Ishikawa (cell line): Measurements from ENCODE around the gene MECP2.

Experiments used
- CEBPB ChIP-seq: IDR thresholded peaks from 2 replicates; pipeline ENCODE4 v1.6.1; 2012
- CREB1 ChIP-seq: IDR thresholded peaks from 2 replicates; pipeline ENCODE4 v1.6.1; 2012; ENCODE audit warnings: low read depth
- EGR1 ChIP-seq: IDR thresholded peaks from 2 replicates; pipeline ENCODE4 v1.6.1; 2012
- EP300 ChIP-seq: IDR thresholded peaks from 2 replicates; pipeline ENCODE4 v1.6.1; 2012; ENCODE audit warnings: borderline replicate concordance
- FOXM1 ChIP-seq: IDR thresholded peaks from 2 replicates; pipeline ENCODE4 v1.6.1; 2012; ENCODE audit warnings: low read depth, borderline replicate concordance
- NFIC ChIP-seq: IDR thresholded peaks from 2 replicates; pipeline ENCODE4 v1.6.1; 2012
- RAD21 ChIP-seq: IDR thresholded peaks from 2 replicates; pipeline ENCODE4 v1.6.1; 2012; ENCODE audit warnings: low read depth
- TAF1 ChIP-seq: IDR thresholded peaks from 2 replicates; pipeline ENCODE4 v1.6.1; 2012; ENCODE audit warnings: low read depth, mild to moderate bottlenecking
- TCF12 ChIP-seq: IDR thresholded peaks from 2 replicates; pipeline ENCODE4 v1.6.1; 2012; ENCODE audit warnings: low read depth
- TEAD4 ChIP-seq: IDR thresholded peaks from 2 replicates; pipeline ENCODE4 v1.6.1; 2012
- YY1 ChIP-seq: IDR thresholded peaks from 2 replicates; pipeline ENCODE4 v1.6.1; 2012; ENCODE audit warnings: low read depth
- ZBTB7A ChIP-seq: IDR thresholded peaks from 2 replicates; pipeline ENCODE4 v1.6.1; 2012; ENCODE audit warnings: low read depth
- TF ChIP-seq, protein P1 (sequence below): IDR thresholded peaks from 2 replicates; pipeline ENCODE4 v1.6.1; 2012
- TF ChIP-seq, protein P2 (sequence below): IDR thresholded peaks from 2 replicates; pipeline ENCODE4 v1.6.1; 2012; ENCODE audit warnings: low read depth, mild to moderate bottlenecking
- TF ChIP-seq, protein P3 (sequence below): IDR thresholded peaks from 2 replicates; pipeline ENCODE4 v1.6.1; 2012

The MECP2 gene

DNA sequence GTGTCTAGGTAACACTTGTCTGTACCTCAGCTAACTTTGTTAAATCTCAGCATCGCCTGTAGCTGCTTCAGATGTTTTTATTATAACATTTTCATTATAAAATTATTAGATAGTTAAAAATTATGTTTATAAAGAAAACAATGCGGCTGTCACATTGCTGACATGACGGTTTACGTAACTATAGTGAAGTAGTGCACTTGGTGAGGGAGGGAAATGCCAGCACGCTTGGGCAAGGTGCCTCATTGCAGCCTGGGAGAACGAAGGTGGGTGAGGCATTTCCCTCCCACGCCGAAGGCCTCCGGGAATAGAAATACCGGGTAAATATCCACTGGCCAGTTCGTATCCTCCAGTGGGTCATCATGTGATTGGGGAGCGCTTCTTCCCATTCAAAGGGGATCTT lies 109.0 kb downstream of the MECP2 start:
- TF ChIP-seq TCF12: no peak
- no peak for TF ChIP-seq NFIC
- no peak for TF ChIP-seq FOXM1
- no peak for TF ChIP-seq RAD21
- TF ChIP-seq, protein P1, sequence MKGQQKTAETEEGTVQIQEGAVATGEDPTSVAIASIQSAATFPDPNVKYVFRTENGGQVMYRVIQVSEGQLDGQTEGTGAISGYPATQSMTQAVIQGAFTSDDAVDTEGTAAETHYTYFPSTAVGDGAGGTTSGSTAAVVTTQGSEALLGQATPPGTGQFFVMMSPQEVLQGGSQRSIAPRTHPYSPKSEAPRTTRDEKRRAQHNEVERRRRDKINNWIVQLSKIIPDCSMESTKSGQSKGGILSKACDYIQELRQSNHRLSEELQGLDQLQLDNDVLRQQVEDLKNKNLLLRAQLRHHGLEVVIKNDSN: no peak
- TF ChIP-seq ZBTB7A: no peak
- no peak for TF ChIP-seq CREB1
- no peak for TF ChIP-seq EGR1
- no peak for TF ChIP-seq TAF1
- no peak for TF ChIP-seq EP300
- TF ChIP-seq, protein P2, sequence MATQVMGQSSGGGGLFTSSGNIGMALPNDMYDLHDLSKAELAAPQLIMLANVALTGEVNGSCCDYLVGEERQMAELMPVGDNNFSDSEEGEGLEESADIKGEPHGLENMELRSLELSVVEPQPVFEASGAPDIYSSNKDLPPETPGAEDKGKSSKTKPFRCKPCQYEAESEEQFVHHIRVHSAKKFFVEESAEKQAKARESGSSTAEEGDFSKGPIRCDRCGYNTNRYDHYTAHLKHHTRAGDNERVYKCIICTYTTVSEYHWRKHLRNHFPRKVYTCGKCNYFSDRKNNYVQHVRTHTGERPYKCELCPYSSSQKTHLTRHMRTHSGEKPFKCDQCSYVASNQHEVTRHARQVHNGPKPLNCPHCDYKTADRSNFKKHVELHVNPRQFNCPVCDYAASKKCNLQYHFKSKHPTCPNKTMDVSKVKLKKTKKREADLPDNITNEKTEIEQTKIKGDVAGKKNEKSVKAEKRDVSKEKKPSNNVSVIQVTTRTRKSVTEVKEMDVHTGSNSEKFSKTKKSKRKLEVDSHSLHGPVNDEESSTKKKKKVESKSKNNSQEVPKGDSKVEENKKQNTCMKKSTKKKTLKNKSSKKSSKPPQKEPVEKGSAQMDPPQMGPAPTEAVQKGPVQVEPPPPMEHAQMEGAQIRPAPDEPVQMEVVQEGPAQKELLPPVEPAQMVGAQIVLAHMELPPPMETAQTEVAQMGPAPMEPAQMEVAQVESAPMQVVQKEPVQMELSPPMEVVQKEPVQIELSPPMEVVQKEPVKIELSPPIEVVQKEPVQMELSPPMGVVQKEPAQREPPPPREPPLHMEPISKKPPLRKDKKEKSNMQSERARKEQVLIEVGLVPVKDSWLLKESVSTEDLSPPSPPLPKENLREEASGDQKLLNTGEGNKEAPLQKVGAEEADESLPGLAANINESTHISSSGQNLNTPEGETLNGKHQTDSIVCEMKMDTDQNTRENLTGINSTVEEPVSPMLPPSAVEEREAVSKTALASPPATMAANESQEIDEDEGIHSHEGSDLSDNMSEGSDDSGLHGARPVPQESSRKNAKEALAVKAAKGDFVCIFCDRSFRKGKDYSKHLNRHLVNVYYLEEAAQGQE: no peak
- TF ChIP-seq CEBPB: no peak
- TF ChIP-seq TEAD4: no peak

DNA sequence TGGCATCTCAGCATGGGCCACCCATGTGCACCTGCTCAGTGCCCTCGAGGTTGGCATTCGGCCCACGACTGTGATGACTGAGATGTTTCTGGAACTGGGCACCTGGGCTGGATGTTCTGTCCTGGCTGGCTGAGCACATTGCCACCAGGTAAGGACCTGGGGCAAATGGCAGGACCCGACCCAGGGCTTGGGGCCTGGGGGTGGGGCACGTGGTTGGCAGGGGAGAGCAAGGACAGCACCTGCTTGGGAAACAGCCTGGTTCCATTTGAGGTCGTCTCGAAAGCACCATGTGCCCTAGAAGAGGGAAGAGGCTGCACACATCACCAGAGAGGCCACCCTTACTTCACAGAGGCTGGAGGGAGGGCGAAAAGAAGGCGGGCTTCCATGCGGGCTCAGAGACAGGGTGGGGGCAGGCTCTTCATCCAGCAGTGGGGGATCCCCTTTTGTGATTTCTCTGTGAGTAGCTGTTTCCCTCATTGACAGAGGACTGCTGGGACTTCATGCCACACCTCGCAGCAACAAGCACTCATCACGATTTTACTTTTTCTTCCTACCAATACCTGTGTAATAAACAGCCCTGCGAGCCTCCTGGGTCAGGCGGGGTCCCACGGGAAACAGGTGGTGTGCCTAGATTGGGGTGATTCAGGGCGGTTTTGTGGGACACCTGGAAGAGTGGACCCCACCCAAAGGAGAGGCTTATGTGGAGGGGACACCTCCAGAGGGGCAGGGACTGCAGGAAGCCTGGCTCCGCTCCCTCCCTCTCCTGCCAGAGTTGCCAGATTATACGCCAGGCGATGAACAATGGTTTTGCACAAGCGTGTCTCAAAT lies 113.0 kb downstream of the MECP2 start:
- TF ChIP-seq CREB1: no peak
- TF ChIP-seq ZBTB7A: no peak
- TF ChIP-seq YY1: no peak
- TF ChIP-seq, protein P1: no peak
- TF ChIP-seq, protein P3, sequence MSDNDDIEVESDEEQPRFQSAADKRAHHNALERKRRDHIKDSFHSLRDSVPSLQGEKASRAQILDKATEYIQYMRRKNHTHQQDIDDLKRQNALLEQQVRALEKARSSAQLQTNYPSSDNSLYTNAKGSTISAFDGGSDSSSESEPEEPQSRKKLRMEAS: no peak
- TF ChIP-seq CEBPB: no peak
- TF ChIP-seq EGR1: no peak
- TF ChIP-seq RAD21: no peak
- TF ChIP-seq EP300: no peak
- no peak for TF ChIP-seq TAF1
- TF ChIP-seq, protein P2: no peak
- TF ChIP-seq TCF12: no peak
- TF ChIP-seq TEAD4: no peak
- TF ChIP-seq NFIC: no peak

DNA sequence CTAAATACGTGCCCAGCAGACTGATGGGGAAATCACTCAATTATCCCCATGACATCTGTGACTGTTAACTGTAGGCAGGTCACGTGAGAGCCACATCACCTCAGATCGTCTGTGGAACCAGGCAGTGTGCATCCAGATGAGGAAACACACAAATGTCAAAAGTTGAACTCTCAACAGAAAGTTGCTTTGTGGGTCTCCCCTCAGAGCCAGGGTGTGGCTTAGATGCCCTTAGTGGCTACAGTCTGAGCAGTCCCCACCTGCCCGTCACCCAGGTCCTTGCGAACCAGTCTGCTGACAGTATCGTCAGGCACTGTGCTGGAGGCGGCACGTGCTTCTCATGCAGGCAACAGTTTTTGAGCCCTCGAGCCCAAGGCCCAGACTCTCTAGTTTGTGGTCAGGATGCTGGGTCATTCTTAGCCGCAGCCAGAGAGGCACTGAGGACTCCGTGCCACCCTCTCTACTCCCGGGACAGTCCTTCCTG lies 114.2 kb downstream of the MECP2 start:
- TF ChIP-seq EGR1 (no peak), RAD21 (no peak), CEBPB (no peak), ZBTB7A (no peak), EP300 (no peak), TAF1 (no peak), TCF12 (no peak), CREB1 (no peak), NFIC (no peak), YY1 (no peak), FOXM1 (no peak), TEAD4 (no peak)
- TF ChIP-seq, protein P2: no peak
- TF ChIP-seq, protein P1: no peak
- TF ChIP-seq, protein P3: no peak
